Heart left ventricle (tissue), 16 donors: ENCODE measurements around the gene SIAE. TPM values are rescaled to one million over a fixed set of nuclear protein-coding genes. Genes with fewer than 3 reads are reported as not detected.

Source experiments
- ATAC-seq, 4 donors: fragments of 200-7000 bp; cut with Tn5 transposase; one replicate each; pipeline ENCODE4 v1.9.1; 2020 to 2022; ENCODE audit warnings: moderate library complexity in 4 of 4, mild to moderate bottlenecking in 3 of 4, moderate number of reproducible peaks in 1 of 4
- DNase-seq, 5 donors: peaks; one replicate each; pipeline ENCODE4 v3.0.0-alpha.2; 2020
- H3K27ac ChIP-seq, 12 donors: fragments of 200-600 bp; sonication (generic) in 4 of 12; one replicate each; pipeline versions ENCODE4 v1.5.0 to v1.8.0; 2016 to 2022; ENCODE audit warnings: mild to moderate bottlenecking in 2 of 12
- H3K27me3 ChIP-seq, 9 donors: fragments of 200-600 bp; sonication (generic) in 2 of 9; one replicate each; pipeline versions ENCODE4 v1.5.1 to v1.8.0; 2016 to 2022; ENCODE audit warnings: mild to moderate bottlenecking in 3 of 9
- H3K36me3 ChIP-seq, 9 donors: fragments of 200-600 bp; sonication (generic) in 2 of 9; one replicate each; pipeline versions ENCODE4 v1.5.0 to v1.8.0; 2018 to 2022; ENCODE audit warnings: mild to moderate bottlenecking in 2 of 9
- H3K4me1 ChIP-seq, 12 donors: fragments of 200-600 bp; sonication (generic) in 4 of 12; one replicate each; pipeline versions ENCODE4 v1.5.0 to v1.8.0; 2016 to 2022; ENCODE audit warnings: mild to moderate bottlenecking in 3 of 12
- H3K4me3 ChIP-seq, 12 donors: fragments of 200-600 bp; sonication (generic) in 4 of 12; one replicate each; pipeline versions ENCODE4 v1.5.0 to v1.8.0; 2017 to 2022; ENCODE audit warnings: mild to moderate bottlenecking in 9 of 12, moderate library complexity in 4 of 12
- H3K9me3 ChIP-seq, 12 donors: fragments of 200-600 bp; sonication (generic) in 4 of 12; one replicate each; pipeline versions ENCODE4 v1.5.0 to v1.8.0; 2016 to 2022; ENCODE audit warnings: mild to moderate bottlenecking in 1 of 12
- CTCF ChIP-seq, 12 donors: fragments of 200-600 bp; sonication (generic) in 4 of 12; IDR thresholded peaks; one replicate each; pipeline versions ENCODE4 v1.5.0 to v1.8.0; 2018 to 2022; ENCODE audit warnings: antibody characterized with exemption in 12 of 12, mild to moderate bottlenecking in 5 of 12
- POLR2A ChIP-seq, 2 donors: fragments of 450-650 bp; IDR thresholded peaks; one replicate each; pipeline ENCODE4 v1.6.1; 2017; ENCODE audit warnings: antibody characterized with exemption in 2 of 2, mild to moderate bottlenecking in 2 of 2, moderate library complexity in 2 of 2
- WGBS, 4 donors: extraction: QIAGEN DNeasy Blood & Tissue Kit in 2 of 4; methylation state at CpG; one replicate each; pipeline versions ENCODE4 v1.1.5 to v1.1.7; 2013 to 2018; 5-methylcytosine and 5-hydroxymethylcytosine counted together
- intact Hi-C, 10 donors: fragments of 100-400 bp; cut with DNase I; formaldehyde crosslinking; loops; one replicate each; pipeline versions ENCODE4 v1.11.1 to v1.14.2; 2022
- polyA plus RNA-seq, 2 donors: library from polyadenylated mRNA; stranded (reverse); fragments of 200-250 nt; gene quantifications; one replicate each; pipeline ENCODE4 v1.2.3, GENCODE V29; 2013
- total RNA-seq, 9 donors: library from RNA; depleted of rRNA in 2 of 9; stranded (reverse); fragments of >200 nt in 2 of 9; fragmentation: NEBNext Ultra II Directional in 3 of 9; extraction: Animal tissue kit (Norgen Biotek cat#: 25700) in 3 of 9; gene quantifications; one replicate each; pipeline versions ENCODE4 v1.1.0 to v1.2.4, GENCODE V29; 2016 to 2023
- donor health status: ischemic (EF 13 %, LVEDD 7.1; RV severe dilation, severe dysfunction).
- donor health status: healthy with polysubstance abuse.
- donor health status: DM: no; HTN: yes; CAD: no.
- donor health status: DM: no; HTN: no; CAD: no.
- donor health status: ischemic (EF 25% LVEDD 6.9; RV normal size, moderate dysfunction).
- donor health status: ischemic (EF 25% LVEDD 5.7; RV mildly dilated, moderate dysfunction).
- donor health status: healthy.
- donor health status: DM: yes; HTN: yes; CAD: no.
- donor health status: ischemic (EF 35%, LVEDD 5.7; RV mildly dilated, moderate dysfunction).
- donor health status: nonischemic (EF 11% LVEDD 7.7; RV severe dilation, severe dysfunction).
- donor health status: DM: yes; HTN: yes; CAD: no.
- donor health status: PGD.
- donor health status: ischemic (EF 29% LVEDD 5.4; RV normal size, mild dysfunction).
- donor health status: nonischemic (EF 23%, LVEDD 6.1; RV moderate dilation, normal function).

Gene SIAE
- total and polyA plus RNA-seq, 11 donors, result 24.2 to 87.8 (median 56.7) TPM

- no peaks in the 10 kb centered on the region for H3K36me3 ChIP-seq
- ATAC-seq (no peak), DNase-seq (no peak)
- no peak for TF ChIP-seq POLR2A (IDR thresholded peaks at IDR 0.05)
- TF ChIP-seq CTCF (IDR thresholded peaks at IDR 0.05), result no peak
- intact Hi-C loops, result no loop called here
- peaks cover 0 to 8% (median 0%) of the 10 kb centered on the region in 9 donors for H3K27me3 ChIP-seq
- WGBS, 4 donors, result 73 to 92% (median 88%) methylated on average over 3 of the region's 3 CpGs
- H3K4me1 ChIP-seq, result no peaks in the 10 kb centered on the region
- H3K9me3 ChIP-seq, result peaks cover 0 to 4% (median 0%) of the 10 kb centered on the region in 12 donors
- no peak overlapping the region for H3K27ac ChIP-seq
- no peak overlapping the region for H3K4me3 ChIP-seq
Measured at GRCh38 chr11:124602193-124602592, 71.3 kb downstream of the SIAE start.

GRCh38 chr11:124600621-124601320 is 72.8 kb downstream of the SIAE start:
- ATAC-seq (no peak), DNase-seq (no peak)
- TF ChIP-seq POLR2A (IDR thresholded peaks at IDR 0.05), result no peak
- TF ChIP-seq CTCF (IDR thresholded peaks at IDR 0.05), result no peak
- H3K36me3 ChIP-seq, result no peaks in the 10 kb centered on the region
- H3K4me1 ChIP-seq, result no peaks in the 10 kb centered on the region
- 46 to 59% (median 55%) methylated on average over 5 of the region's 5 CpGs for WGBS, 4 donors
- intact Hi-C loops, result no loop called here
- no peak overlapping the region for H3K27ac ChIP-seq
- no peak overlapping the region for H3K4me3 ChIP-seq
- peaks cover 0 to 4% (median 0%) of the 10 kb centered on the region in 12 donors for H3K9me3 ChIP-seq
- H3K27me3 ChIP-seq, result peaks cover 0 to 14% (median 0%) of the 10 kb centered on the region in 9 donors

GRCh38 chr11:124597626-124598025 is 75.9 kb downstream of the SIAE start:
- no peaks in the 10 kb centered on the region for H3K4me1 ChIP-seq
- H3K9me3 ChIP-seq, result peaks cover 0 to 4% (median 0%) of the 10 kb centered on the region in 12 donors
- H3K36me3 ChIP-seq, result no peaks in the 10 kb centered on the region
- DNase-seq, result no peak
- H3K27ac ChIP-seq, result no peak overlapping the region
- peaks cover 0 to 20% (median 0%) of the 10 kb centered on the region in 9 donors for H3K27me3 ChIP-seq
- TF ChIP-seq POLR2A (IDR thresholded peaks at IDR 0.05), result no peak
- no peak for TF ChIP-seq CTCF (IDR thresholded peaks at IDR 0.05)
- no peak for ATAC-seq
- intact Hi-C loops, result no loop called here
- H3K4me3 ChIP-seq, result no peak overlapping the region

GRCh38 chr11:124595302-124595701 is 78.2 kb downstream of the SIAE start:
- peaks cover 0 to 4% (median 0%) of the 10 kb centered on the region in 12 donors for H3K9me3 ChIP-seq
- no peak overlapping the region for H3K27ac ChIP-seq
- WGBS, 4 donors, result 89 to 96% (median 91%) methylated on average over 3 of the region's 3 CpGs
- H3K27me3 ChIP-seq, result peaks cover 0 to 20% (median 0%) of the 10 kb centered on the region in 9 donors
- ATAC-seq (no peak), DNase-seq (no peak)
- intact Hi-C loops, result no loop called here
- H3K36me3 ChIP-seq, result no peaks in the 10 kb centered on the region
- no peak overlapping the region for H3K4me3 ChIP-seq
- no peaks in the 10 kb centered on the region for H3K4me1 ChIP-seq
- TF ChIP-seq CTCF (IDR thresholded peaks at IDR 0.05), result no peak
- TF ChIP-seq POLR2A (IDR thresholded peaks at IDR 0.05), result no peak
